ENCODE data around the gene SETD3.

DNA sequence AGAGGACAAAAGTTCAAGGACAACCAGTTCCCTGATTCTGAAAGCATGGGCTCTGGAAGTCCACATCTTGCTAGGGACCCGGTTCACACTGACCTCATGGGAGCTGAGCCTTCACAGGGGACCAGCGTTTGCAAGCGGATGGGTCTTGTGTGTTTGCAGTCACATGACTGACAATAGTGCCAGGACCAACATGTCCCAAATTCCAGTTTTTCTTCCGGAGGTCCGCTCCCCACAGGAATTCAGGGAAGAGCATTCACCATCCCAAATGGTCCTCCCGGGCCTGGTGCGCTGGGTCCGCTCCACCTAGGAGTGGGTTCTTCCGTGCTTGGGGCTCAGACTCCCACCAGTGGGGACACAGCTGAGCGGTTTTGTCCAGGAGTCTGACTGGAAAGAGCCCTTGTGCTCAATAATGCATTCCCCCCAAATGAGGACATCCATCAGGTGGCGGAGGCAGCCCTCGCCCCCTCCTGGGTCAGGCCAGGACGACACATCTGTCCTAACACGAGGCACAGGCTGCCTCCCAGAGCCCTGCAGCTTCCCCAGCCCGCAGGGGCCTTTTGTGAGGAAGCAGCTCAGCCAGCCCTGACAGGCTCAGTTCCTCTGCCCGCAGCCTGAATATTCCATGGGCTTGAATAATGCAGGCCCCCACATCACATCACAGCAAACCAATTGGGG, 116.9 kb downstream of the SETD3 start:
- TF ChIP-seq, protein P1, sequence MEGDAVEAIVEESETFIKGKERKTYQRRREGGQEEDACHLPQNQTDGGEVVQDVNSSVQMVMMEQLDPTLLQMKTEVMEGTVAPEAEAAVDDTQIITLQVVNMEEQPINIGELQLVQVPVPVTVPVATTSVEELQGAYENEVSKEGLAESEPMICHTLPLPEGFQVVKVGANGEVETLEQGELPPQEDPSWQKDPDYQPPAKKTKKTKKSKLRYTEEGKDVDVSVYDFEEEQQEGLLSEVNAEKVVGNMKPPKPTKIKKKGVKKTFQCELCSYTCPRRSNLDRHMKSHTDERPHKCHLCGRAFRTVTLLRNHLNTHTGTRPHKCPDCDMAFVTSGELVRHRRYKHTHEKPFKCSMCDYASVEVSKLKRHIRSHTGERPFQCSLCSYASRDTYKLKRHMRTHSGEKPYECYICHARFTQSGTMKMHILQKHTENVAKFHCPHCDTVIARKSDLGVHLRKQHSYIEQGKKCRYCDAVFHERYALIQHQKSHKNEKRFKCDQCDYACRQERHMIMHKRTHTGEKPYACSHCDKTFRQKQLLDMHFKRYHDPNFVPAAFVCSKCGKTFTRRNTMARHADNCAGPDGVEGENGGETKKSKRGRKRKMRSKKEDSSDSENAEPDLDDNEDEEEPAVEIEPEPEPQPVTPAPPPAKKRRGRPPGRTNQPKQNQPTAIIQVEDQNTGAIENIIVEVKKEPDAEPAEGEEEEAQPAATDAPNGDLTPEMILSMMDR (IDR thresholded peaks at IDR 0.05) = no peak
- no peak for TF ChIP-seq POLR2A (IDR thresholded peaks at IDR 0.05)
